H1 (cell line): ENCODE data around the gene CAPN13. TPM values are rescaled to one million over a fixed set of nuclear protein-coding genes. Genes with fewer than 3 reads are reported as not detected.
A peak's percentile ranks its signal among the peaks of the same experiment; 100 is the strongest.

Source experiments
- CTCF ChIA-PET: fragments of 300-600 bp; sonication (Branson Sonifier 250); formaldehyde crosslinking; loops from one replicate; lab custom pipeline; 2021; ENCODE audit not compliant: partially characterized antibody; lab: Charles Lee
- POLR2A ChIA-PET: fragments of 300-600 bp; sonication (Branson Sonifier 250); formaldehyde crosslinking; loops from one replicate; lab custom pipeline; 2021; ENCODE audit warnings: inconsistent platforms; ENCODE audit not compliant: partially characterized antibody; lab: Charles Lee
- DNase-seq, 2 experiments: peaks; one replicate each; pipeline versions ENCODE4 v3.0.0 to v3.0.0-alpha.2; 2010 to 2022; ENCODE audit warnings: low spot score in 2 of 2, low read depth in 1 of 2, mixed read lengths in 1 of 2
- FAIRE-seq: peaks from 2 replicates; lab custom pipeline; 2011; peaks lifted over from hg19 to GRCh38; lab: Jason Lieb, UNC
- H2AFZ ChIP-seq: 2 replicates; pipeline ENCODE4 v1.8.1; 2012; ENCODE audit warnings: low read length, inconsistent platforms
- H2AK5ac ChIP-seq: 2 replicates; pipeline ENCODE4 v1.6.1; 2013; ENCODE audit warnings: low read depth, low read length
- H2BK120ac ChIP-seq: replicated peaks from 2 replicates; pipeline ENCODE3; 2013; ENCODE audit warnings: low read depth, low read length, inconsistent platforms
- H2BK12ac ChIP-seq: 2 replicates; pipeline ENCODE4 v1.6.1; 2013; ENCODE audit warnings: low read depth, low read length
- H2BK15ac ChIP-seq: 2 replicates; pipeline ENCODE4 v1.6.1; 2013; ENCODE audit warnings: low read length
- H2BK20ac ChIP-seq: 2 replicates; pipeline ENCODE4 v1.6.1; 2013; ENCODE audit warnings: low read length
- H2BK5ac ChIP-seq: 2 replicates; pipeline ENCODE4 v1.6.1; 2013; ENCODE audit warnings: low read depth, low read length
- H3K14ac ChIP-seq: 2 replicates; pipeline ENCODE4 v1.6.1; 2013; ENCODE audit warnings: inconsistent platforms; ENCODE audit not compliant: insufficient read length
- H3K18ac ChIP-seq: 2 replicates; pipeline ENCODE4 v1.6.1; 2013; ENCODE audit warnings: low read length; ENCODE audit errors: extremely low read depth
- H3K23ac ChIP-seq: 2 replicates; pipeline ENCODE4 v1.6.1; 2013; ENCODE audit warnings: inconsistent platforms; ENCODE audit not compliant: insufficient read length
- H3K23me2 ChIP-seq: 2 replicates; pipeline ENCODE4 v1.6.1; 2013; ENCODE audit warnings: low read depth, low read length
- H3K27ac ChIP-seq: 2 replicates; pipeline ENCODE4 v1.6.1; 2011; ENCODE audit warnings: low read depth, low read length, inconsistent platforms
- H3K27me3 ChIP-seq, 4 experiments: replicated peaks in 1 of 4; 1 replicate in 1 of 4; 2 replicates in 3 of 4; pipeline versions ENCODE4 v1.6.1 to v1.8.1; 2011 to 2013; ENCODE audit warnings: low read length in 3 of 4, mild to moderate bottlenecking in 3 of 4, inconsistent platforms in 2 of 4, mixed read lengths in 2 of 4, moderate library complexity in 1 of 4; ENCODE audit not compliant: control insufficient read depth in 3 of 4, insufficient read depth in 3 of 4; ENCODE audit errors: extremely low read depth in 1 of 4
- H3K36me3 ChIP-seq, 4 experiments: 2 replicates each; pipeline versions ENCODE4 v1.6.1 to v1.8.1; 2011 to 2013; ENCODE audit warnings: mild to moderate bottlenecking in 4 of 4, low read length in 3 of 4, moderate library complexity in 2 of 4, control low read depth in 1 of 4, inconsistent platforms in 1 of 4; ENCODE audit not compliant: insufficient read depth in 4 of 4, control insufficient read depth in 2 of 4
- H3K4ac ChIP-seq: replicated peaks from 2 replicates; pipeline ENCODE3; 2013; ENCODE audit warnings: low read length, low read depth, mixed read lengths, inconsistent platforms; ENCODE audit not compliant: insufficient read length
- H3K4me1 ChIP-seq, 4 experiments: replicated peaks in 1 of 4; 1 replicate in 1 of 4; 2 replicates in 3 of 4; pipeline versions ENCODE4 v1.6.1 to v1.8.1; 2011 to 2013; ENCODE audit warnings: low read length in 3 of 4, inconsistent platforms in 2 of 4, mixed read lengths in 1 of 4; ENCODE audit not compliant: insufficient read depth in 4 of 4, control insufficient read depth in 3 of 4
- H3K4me2 ChIP-seq, 2 experiments: 2 replicates each; pipeline versions ENCODE4 v1.6.1 to v1.8.1; 2011 to 2013; ENCODE audit warnings: low read depth in 2 of 2, low read length in 2 of 2, control low read depth in 1 of 2, inconsistent platforms in 1 of 2, mild to moderate bottlenecking in 1 of 2; ENCODE audit not compliant: insufficient read depth in 1 of 2
- H3K4me3 ChIP-seq, 4 experiments: fragments of 200-600, 300-600 bp in 1 of 4; sonication (generic), shearing (Covaris generic), sonication (Bioruptor Twin) in 1 of 4; 2 replicates each; pipeline versions ENCODE4 v1.5.1 to v1.8.1; 2011 to 2016; ENCODE audit warnings: low read length in 4 of 4, low read depth in 3 of 4, control low read depth in 2 of 4, inconsistent platforms in 2 of 4, mild to moderate bottlenecking in 2 of 4, mixed read lengths in 1 of 4, moderate library complexity in 1 of 4; ENCODE audit not compliant: insufficient read depth in 2 of 4; ENCODE audit errors: extremely low read depth in 1 of 4
- H3K56ac ChIP-seq: replicated peaks from 2 replicates; pipeline ENCODE3; 2013; ENCODE audit warnings: low read depth, mild to moderate bottlenecking, mixed read lengths, low read length, inconsistent platforms; ENCODE audit not compliant: insufficient read length
- H3K79me1 ChIP-seq: 2 replicates; pipeline ENCODE4 v1.6.1; 2013; ENCODE audit warnings: low read depth, low read length, control low read depth
- H3K79me2 ChIP-seq, 2 experiments: 2 replicates each; pipeline versions ENCODE4 v1.6.1 to v1.8.1; 2012 to 2013; ENCODE audit warnings: low read length in 2 of 2, mild to moderate bottlenecking in 2 of 2, inconsistent platforms in 1 of 2; ENCODE audit not compliant: insufficient read depth in 2 of 2, control insufficient read depth in 1 of 2
- H3K9ac ChIP-seq, 4 experiments: replicated peaks in 1 of 4; 1 replicate in 1 of 4; 2 replicates in 3 of 4; pipeline versions ENCODE4 v1.6.1 to v1.8.1; 2011 to 2013; ENCODE audit warnings: low read depth in 3 of 4, low read length in 3 of 4, control low read depth in 2 of 4, mild to moderate bottlenecking in 2 of 4, moderate library complexity in 2 of 4, inconsistent platforms in 1 of 4; ENCODE audit errors: extremely low read depth in 1 of 4
- H3K9me3 ChIP-seq, 2 experiments: 2 replicates each; pipeline versions ENCODE4 v1.6.1 to v1.8.1; 2012 to 2013; ENCODE audit warnings: mild to moderate bottlenecking in 2 of 2, moderate library complexity in 2 of 2, control low read depth in 1 of 2, inconsistent platforms in 1 of 2, low read depth in 1 of 2, low read length in 1 of 2, mixed read lengths in 1 of 2; ENCODE audit not compliant: insufficient read depth in 2 of 2
- H4K20me1 ChIP-seq, 2 experiments: replicated peaks in 1 of 2; 2 replicates each; pipeline versions ENCODE3 to v1.8.1; 2011 to 2013; ENCODE audit warnings: inconsistent platforms in 2 of 2, low read length in 2 of 2, mild to moderate bottlenecking in 1 of 2; ENCODE audit not compliant: insufficient read depth in 2 of 2, control insufficient read depth in 1 of 2
- H4K5ac ChIP-seq: 2 replicates; pipeline ENCODE4 v1.6.1; 2013; ENCODE audit warnings: low read length, low read depth, mixed read lengths, inconsistent platforms; ENCODE audit not compliant: insufficient read length
- H4K8ac ChIP-seq: 2 replicates; pipeline ENCODE4 v1.8.0; 2013; ENCODE audit warnings: mild to moderate bottlenecking, moderate library complexity, low read length, inconsistent platforms; ENCODE audit not compliant: insufficient read depth; ENCODE audit errors: extremely low read depth
- H4K91ac ChIP-seq: replicated peaks from 2 replicates; pipeline ENCODE3; 2013; ENCODE audit warnings: low read length, mixed read lengths, inconsistent platforms; ENCODE audit not compliant: insufficient read length
- CHD1 ChIP-seq: IDR thresholded peaks from 2 replicates; pipeline ENCODE4 v1.6.1; 2012; ENCODE audit warnings: low read depth, low read length, improper control_type of control experiment
- CHD2 ChIP-seq: IDR thresholded peaks from 2 replicates; pipeline ENCODE4 v1.6.1; 2012; ENCODE audit warnings: low read length, improper control_type of control experiment
- JUN ChIP-seq: IDR thresholded peaks from 2 replicates; pipeline ENCODE4 v1.6.1; 2011; ENCODE audit warnings: low read depth, mild to moderate bottlenecking, improper control_type of control experiment, low read length
- KDM1A ChIP-seq: fragments of 200-600, 300-600 bp; sonication (generic); IDR thresholded peaks from 2 replicates; pipeline ENCODE4 v1.7.1; 2016; ENCODE audit warnings: mild to moderate bottlenecking, low read length, borderline replicate concordance
- KDM5A ChIP-seq: fragments of 200-600 bp; IDR thresholded peaks from 2 replicates; pipeline ENCODE4 v1.7.1; 2012; ENCODE audit warnings: mild to moderate bottlenecking, low read length, inconsistent platforms, mixed read lengths
- MAFK ChIP-seq: IDR thresholded peaks from 2 replicates; pipeline ENCODE4 v1.6.1; 2012; ENCODE audit warnings: low read depth, mild to moderate bottlenecking, improper control_type of control experiment, low read length
- POLR2AphosphoS5 ChIP-seq: IDR thresholded peaks from 2 replicates; pipeline ENCODE4 v1.6.1; 2011; ENCODE audit warnings: low read depth, low read length
- SIN3A ChIP-seq, 2 experiments: IDR thresholded peaks in 1 of 2; conservative IDR thresholded peaks in 1 of 2; 2 replicates each; pipeline ENCODE4 v1.6.1; 2011 to 2012; ENCODE audit warnings: low read length in 2 of 2, improper control_type of control experiment in 1 of 2, low read depth in 1 of 2, mild to moderate bottlenecking in 1 of 2
- SIRT6 ChIP-seq: IDR thresholded peaks from one replicate; pipeline ENCODE4 v1.7.1; 2012; ENCODE audit warnings: low read length, inconsistent platforms
- SRF ChIP-seq: IDR thresholded peaks from 2 replicates; pipeline ENCODE4 v1.6.1; 2011; ENCODE audit warnings: mild to moderate bottlenecking, low read depth, low read length, moderate library complexity
- WGBS, 2 experiments: shearing (Covaris generic) in 1 of 2; methylation state at CpG; one replicate each; pipeline versions ENCODE4 v1.1.6 to v1.1.7; 2013 to 2015; ENCODE audit warnings: low lambda C conversion rate in 2 of 2, mixed read lengths in 2 of 2, inconsistent platforms in 1 of 2, low coverage in 1 of 2, missing lambda C conversion rate in 1 of 2; ENCODE audit not compliant: insufficient replicate concordance in 2 of 2, insufficient coverage in 1 of 2, insufficient read length in 1 of 2; ENCODE audit errors: extremely low coverage in 1 of 2, missing lambda C conversion rate in 1 of 2; 5-methylcytosine and 5-hydroxymethylcytosine counted together
- polyA plus RNA-seq, 7 experiments: library from polyadenylated mRNA; depleted of rRNA in 3 of 7; stranded (reverse) in 5 of 7; unstranded in 2 of 7; fragments of >200 nt in 5 of 7; fragments of 200-250 nt in 2 of 7; gene quantifications; 1 replicate in 5 of 7; 2 replicates in 1 of 7; 4 replicates in 1 of 7; pipeline versions ENCODE4 v1.2.1 to v1.2.3, GENCODE V29; 2011 to 2013; ENCODE audit warnings: missing spikeins in 2 of 7, mixed read lengths in 2 of 7
- total RNA-seq: library from RNA; stranded (reverse); fragmentation: NEBNext Ultra II Directional; extraction: Animal tissue kit (Norgen Biotek cat#: 25700); gene quantifications from 2 replicates; pipeline ENCODE4 v1.2.1, GENCODE V29; 2021

CAPN13 gene
- total and polyA plus RNA-seq, 2 of the 8 experiments (the other 6 are each of a cell fraction or from before 2014, with no cell fraction given), result 2.4 TPM

GRCh38 chr2:30778611-30779010 is 28.6 kb downstream of the CAPN13 start:
- POLR2A ChIA-PET, result no interaction called here
- H3K9me3 ChIP-seq, result no peaks in the 10 kb centered on the region
- no peak overlapping the region for H4K8ac ChIP-seq
- H2BK120ac ChIP-seq, result no peak overlapping the region
- no peak overlapping the region for H4K5ac ChIP-seq
- H4K91ac ChIP-seq, result no peak overlapping the region
- H3K79me2 ChIP-seq, result no peaks in the 10 kb centered on the region
- no peak overlapping the region for H2BK5ac ChIP-seq
- DNase-seq, result peak in 1 of 2 experiments; percentile 24
- H3K18ac ChIP-seq, result no peak overlapping the region
- H3K27ac ChIP-seq, result no peak overlapping the region
- H3K27me3 ChIP-seq, result no peaks in the 10 kb centered on the region
- 0 out of 7 replicates have a peak, but pooled peaks cover 0 to 2% (median 0%) of the 10 kb centered on the region in 4 experiments for H3K4me1 ChIP-seq
- CTCF ChIA-PET, result interaction anchor here (0.8 to 1.5 kb wide), 2 partner anchors 29 to 43 kb away, joined by 3 to 4 read pairs; partner anchors contain the start of gene CAPN13
- TF ChIP-seq CHD2, result no peak
- TF ChIP-seq POLR2AphosphoS5, result no peak
- TF ChIP-seq SIRT6, result no peak
- no peak for TF ChIP-seq KDM1A
- no peak for TF ChIP-seq JUN
- no peak for TF ChIP-seq SIN3A (conservative IDR thresholded peaks at IDR 0.05 in 1 of 2, IDR thresholded peaks at IDR 0.05 in 1 of 2; ENCODE audit: low read depth in 1 of 2, low read length in 2 of 2)
- TF ChIP-seq CHD1, result no peak
- TF ChIP-seq KDM5A, result no peak
- TF ChIP-seq SRF, result no peak
- no peak for TF ChIP-seq MAFK
- TF ChIP-seq, all 59 proteins: peak for 0
- H3K56ac ChIP-seq, result no peak overlapping the region
- H3K23me2 ChIP-seq, result no peaks in the 10 kb centered on the region
- no peak overlapping the region for H3K23ac ChIP-seq
- FAIRE-seq, result no peak
- H2AK5ac ChIP-seq, result no peak overlapping the region
- H4K20me1 ChIP-seq, result no peaks in the 10 kb centered on the region
- no peak overlapping the region for H3K4ac ChIP-seq
- no peak overlapping the region for H3K4me2 ChIP-seq
- 86% methylated on average over 11 of the region's 11 CpGs; no CpG with 5 or more reads in 1 of the 2 experiments for WGBS, 2 experiments
- H2BK12ac ChIP-seq, result no peak overlapping the region
- H2AFZ ChIP-seq, result no peak overlapping the region
- no peak overlapping the region for H3K4me3 ChIP-seq
- H3K79me1 ChIP-seq, result no peaks in the 10 kb centered on the region
- H3K36me3 ChIP-seq, result no peaks in the 10 kb centered on the region
- H3K9ac ChIP-seq, result no peak overlapping the region
- H2BK20ac ChIP-seq, result no peak overlapping the region
- H3K14ac ChIP-seq, result no peak overlapping the region
- no peak overlapping the region for H2BK15ac ChIP-seq
